GM19238 (cell line): ENCODE data around the gene KRTAP4-3.
"Not testable (repeated sequence)": the region's sequence is repeated elsewhere in the genome, so short reads cannot be mapped to it uniquely, and the experiment has no call there.

Experiments
- DNase-seq: peaks from one replicate; pipeline ENCODE4 v3.0.0; 2011; ENCODE audit warnings: low spot score; ENCODE audit not compliant: insufficient read length

Gene KRTAP4-3

GRCh38 chr17:41153856-41154255, 14.2 kb downstream of the KRTAP4-3 start:
- DNase-seq, result no peak

DNA sequence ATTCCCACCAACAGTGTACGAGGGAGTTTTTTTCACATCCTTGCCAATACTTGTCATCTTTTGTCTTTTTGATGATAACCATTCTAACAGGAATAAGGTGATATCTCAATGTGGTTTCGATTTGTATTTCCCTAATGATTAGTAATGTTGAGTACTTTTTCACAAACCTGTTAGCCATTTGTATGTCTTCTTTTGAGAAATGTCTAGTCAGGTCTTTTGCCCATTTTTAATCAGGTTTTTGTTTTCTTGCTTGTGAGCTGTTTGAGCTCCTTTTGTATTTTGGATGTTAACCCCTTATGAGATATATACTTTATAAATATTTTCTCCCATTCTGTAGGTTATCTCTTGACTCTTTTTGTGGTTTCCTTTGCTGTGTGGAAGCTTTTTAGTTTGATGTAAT, 16.5 kb downstream of the KRTAP4-3 start:
- no peak for DNase-seq

GRCh38 chr17:41150026-41150425, 18.0 kb downstream of the KRTAP4-3 start:
- DNase-seq, result no peak

GRCh38 chr17:41149652-41149985, 18.4 kb downstream of the KRTAP4-3 start, which contains the start of gene KRTAP4-5:
KRTAP4-5 (minus strand) TSS chr17:41149825; CDS start chr17:41149767, 58 bp downstream.
- DNase-seq, result no peak

DNA sequence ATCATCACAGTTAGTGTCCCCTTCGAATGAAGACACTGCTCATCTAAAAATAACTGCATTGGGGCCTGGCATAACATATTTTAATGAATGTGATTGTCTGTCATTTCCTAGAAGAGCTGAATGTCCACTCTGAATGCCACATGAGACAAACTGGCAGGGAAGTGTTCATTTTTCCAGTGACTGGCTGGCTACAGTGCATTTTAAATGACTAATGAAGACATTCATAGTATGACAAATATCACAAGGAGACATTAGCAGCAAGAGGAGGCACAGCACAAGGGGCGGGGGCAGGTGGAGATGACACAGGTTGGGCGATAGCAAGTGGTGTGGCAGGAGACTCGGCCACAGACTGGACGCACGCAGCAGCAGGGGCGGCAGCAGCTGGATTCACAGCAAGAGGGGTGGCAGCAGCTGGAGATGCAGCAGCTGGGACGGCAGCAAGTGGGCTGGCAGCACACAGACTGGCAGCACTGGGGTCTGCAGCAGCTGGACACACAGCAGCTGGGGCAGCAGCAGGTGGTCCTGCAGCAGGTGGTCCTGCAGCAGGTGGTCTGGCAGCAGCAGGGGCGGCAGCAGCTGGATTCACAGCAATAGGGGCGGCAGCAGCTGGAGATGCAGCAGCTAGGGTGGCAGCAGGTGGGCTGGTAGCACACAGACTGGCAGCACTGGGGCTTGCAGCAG, 18.9 kb downstream of the KRTAP4-3 start:
- not testable (repeated sequence) for DNase-seq

DNA sequence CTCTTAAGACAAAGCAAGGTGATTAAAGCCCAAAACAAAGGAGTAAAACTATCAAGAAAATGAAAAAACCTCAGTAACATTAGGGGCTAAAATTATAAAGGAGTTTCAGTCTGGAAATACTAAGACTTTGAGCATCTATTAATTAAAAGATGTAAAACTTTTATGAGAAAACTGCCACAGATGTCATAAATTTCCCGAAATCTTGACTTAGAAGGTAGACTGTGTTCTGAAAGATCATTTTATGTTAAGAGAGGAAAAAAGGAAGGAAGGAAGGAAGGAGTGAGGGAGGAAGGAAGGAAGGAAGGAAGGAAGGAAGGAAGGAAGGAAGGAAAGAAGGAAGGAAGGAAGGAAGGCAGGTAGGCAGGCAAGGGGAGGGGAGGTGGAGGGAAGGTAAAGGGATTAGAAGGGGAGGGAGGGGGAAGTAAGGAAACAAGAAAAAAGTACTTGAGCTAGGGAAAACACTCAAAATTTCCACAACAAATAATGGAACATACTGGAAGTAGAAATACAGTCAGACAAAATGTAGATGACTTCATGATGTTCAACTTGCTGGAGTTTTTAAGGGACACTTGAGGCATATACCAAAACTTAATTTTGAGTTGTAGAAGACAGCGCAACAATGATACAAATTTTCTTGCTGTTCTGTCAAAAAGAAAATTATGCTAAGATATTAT, 20.4 kb downstream of the KRTAP4-3 start:
- DNase-seq, result no peak

GRCh38 chr17:41145261-41145660, 22.8 kb downstream of the KRTAP4-3 start:
- no peak for DNase-seq

DNA sequence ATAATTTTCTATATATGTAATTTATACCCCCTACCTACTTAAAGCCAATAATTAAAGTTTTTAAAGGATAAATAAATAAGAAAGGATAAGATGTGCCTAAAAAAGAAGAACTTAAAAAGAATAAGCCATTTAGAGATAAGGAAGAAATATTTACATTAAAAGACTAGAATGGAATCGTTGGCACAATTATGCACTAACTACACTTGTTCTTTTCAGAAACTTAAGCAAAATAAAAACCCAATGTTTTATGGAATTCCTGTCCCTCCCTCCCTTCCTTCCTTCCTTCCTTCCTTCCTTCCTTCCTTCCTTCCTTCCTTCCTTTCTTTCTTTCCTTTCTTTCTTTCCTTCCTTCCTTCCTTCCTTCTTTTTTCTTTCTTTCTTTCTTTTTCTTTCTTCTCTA, 23.2 kb downstream of the KRTAP4-3 start:
- DNase-seq, result no peak

DNA sequence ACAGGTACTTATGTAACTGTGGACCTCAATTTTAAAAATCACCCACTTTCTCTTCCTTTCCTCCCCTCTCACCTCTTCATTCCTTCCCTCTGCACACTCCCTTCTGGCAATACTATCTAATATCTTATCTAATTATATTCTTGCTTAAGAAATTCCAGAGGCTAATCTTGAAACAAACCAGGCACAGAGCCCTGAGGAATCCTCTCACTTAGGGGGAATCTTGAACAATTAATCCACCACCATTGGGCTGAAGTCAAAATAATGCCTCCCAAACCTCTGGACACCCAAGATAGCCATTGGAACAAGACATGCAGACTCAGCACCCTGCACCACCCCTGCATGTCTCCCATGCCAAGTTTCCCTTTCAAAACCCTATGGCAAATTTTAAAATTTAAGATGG, 26.7 kb downstream of the KRTAP4-3 start:
- no peak for DNase-seq

GRCh38 chr17:41140360-41141131, 27.5 kb downstream of the KRTAP4-3 start, which contains the start of gene KRTAP4-6:
KRTAP4-6 (minus strand) TSS chr17:41140544; CDS start chr17:41140487, 57 bp downstream.
- DNase-seq, result no peak

DNA sequence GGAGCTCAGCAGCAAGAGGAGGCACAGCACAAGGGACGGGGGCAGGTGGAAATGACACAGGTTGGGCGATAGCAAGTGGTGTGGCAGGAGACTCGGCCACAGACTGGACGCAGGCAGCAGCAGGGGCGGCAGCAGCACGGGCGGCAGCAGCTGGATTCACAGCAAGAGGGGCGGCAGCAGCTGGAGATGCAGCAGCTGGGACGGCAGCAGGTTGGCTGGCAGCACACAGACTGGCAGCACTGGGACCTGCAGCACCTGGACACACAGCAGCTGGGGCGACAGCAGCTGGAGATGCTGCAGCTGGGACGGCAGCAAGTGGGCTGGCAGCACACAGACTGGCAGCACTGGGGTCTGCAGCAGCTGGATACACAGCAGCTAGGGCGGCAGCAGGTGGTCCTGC, 28.2 kb downstream of the KRTAP4-3 start:
- not testable (repeated sequence) for DNase-seq

GRCh38 chr17:41133880-41134735, 33.9 kb downstream of the KRTAP4-3 start:
- DNase-seq, result no peak

DNA sequence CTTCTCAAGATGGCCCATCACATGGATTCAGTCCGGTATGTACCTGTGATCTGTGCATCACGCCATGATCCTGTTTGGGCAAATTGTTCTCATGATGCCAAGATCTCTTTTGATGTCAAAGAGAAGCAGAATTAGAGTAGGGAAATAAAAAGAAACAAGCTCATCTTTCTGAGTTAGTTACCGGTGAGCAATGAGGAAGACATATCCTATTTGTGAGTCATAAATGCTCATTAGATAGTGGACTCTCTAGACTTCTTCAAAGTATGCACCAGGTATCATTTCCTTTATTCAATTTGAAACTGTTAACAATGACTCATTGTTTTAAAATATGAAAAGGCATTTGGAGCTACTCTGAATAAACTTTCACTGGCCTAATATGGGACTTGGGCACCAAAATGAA, 36.0 kb downstream of the KRTAP4-3 start:
- no peak for DNase-seq

DNA sequence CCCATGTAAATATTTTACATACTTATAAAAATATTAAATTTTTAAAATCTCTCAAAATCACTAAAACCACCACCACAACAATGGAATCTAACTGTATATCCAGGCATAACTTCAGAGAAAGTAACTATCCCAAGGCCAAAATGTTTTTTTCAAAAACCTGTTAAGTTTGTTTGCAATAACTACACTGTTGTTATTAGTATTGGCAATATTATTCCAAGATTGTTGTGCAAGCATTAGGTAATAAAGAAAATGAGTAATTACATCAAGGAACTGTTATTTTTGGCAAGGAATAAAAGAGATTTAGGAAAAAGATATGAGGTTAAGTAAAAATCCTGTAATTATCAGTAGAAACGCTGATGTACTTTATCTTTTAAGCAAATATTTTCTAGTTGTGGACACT, 40.6 kb downstream of the KRTAP4-3 start:
- no peak for DNase-seq

DNA sequence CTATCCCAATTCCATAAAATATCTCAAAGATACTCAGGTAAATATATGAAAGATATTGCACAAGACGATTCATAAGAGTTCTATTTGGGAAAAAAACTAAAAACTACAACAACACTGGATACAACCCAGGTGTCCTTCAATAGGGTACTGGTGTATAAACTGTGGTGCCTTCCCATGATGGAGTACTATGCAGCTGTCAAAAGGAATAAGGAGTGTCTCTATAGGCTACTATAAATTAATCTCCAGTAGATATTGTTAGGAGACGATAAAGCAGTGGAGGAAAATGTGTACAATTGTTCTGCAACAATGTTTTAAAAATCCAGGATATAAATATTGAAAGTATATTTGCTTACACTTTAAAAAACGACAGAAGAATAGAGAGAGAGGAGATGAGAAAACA, 41.6 kb downstream of the KRTAP4-3 start:
- DNase-seq, result no peak

DNA sequence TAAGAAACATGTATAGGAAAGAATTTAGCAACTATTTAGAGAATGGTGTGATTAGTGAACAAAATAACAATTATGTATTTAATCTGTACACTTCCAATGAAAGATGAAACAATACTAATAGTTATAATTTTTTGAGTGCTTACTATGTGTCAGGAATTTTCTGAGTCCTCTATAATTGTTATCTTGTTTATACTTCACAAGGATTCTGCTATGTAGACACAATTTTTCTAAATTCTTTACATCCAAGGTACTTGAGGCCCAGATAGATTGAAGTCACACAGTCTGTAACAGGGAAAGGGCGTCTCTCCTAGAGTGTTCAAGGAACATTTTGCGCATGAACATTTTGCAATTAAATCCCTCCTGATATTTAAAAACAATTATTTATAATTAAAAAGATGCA, 43.0 kb downstream of the KRTAP4-3 start:
- no peak for DNase-seq

DNA sequence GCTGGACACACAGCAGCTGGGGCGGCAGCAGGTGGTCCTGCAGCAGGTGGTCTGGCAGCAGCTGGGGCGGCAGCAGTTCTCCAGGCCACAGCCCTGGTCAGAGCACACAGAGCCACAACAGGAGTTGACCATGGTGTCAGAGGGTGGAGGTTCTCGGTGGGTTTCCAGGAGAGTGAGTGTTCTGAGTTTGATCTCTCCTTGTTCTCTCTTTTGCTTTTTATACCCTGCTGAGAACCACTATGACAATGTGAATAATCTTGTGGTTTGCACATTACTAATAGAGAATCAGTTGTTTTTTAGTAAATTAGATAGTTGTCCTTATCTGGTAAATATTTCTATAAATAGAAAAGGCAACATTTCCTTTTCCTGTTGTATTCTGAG, 44.0 kb downstream of the KRTAP4-3 start, which contains the start of gene KRTAP4-12:
KRTAP4-12 (minus strand) TSS at position 192 of the 381 bp plus-strand sequence; CDS start at position 132, 60 bp downstream.
- not testable (repeated sequence) for DNase-seq

DNA sequence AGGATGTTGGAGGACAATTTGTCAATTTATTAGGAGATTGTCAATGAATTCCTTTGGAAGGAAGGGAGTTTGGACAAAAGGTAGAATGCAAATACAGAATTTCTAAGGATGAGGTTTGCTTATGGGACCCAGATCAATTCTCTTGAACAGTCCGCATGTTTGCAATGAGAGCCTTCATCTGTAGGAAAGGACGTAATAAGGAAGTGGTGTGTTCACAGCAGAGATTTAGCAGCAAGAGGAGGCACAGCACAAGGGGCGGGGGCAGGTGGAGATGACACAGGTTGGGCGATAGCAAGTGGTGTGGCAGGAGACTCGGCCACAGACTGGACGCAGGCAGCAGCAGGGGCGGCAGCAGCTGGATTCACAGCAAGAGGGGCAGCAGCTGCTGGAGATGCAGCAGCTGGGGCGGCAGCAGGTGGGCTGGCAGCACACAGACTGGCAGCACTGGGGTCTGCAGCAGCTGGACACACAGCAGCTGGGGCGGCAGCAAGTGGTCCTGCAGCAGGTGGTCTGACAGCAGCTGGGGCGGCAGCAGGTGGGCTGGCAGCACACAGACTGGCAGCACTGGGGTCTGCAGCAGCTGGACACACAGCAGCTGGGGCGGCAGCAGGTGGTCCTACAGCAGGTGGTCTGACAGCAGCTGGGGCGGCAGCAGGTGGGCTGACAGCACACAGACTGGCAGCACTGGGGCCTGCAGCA, 44.6 kb downstream of the KRTAP4-3 start:
- DNase-seq, result not testable (repeated sequence)

GRCh38 chr17:41121742-41122141, 46.3 kb downstream of the KRTAP4-3 start:
- no peak for DNase-seq
